Stimulated activated CD8-positive, alpha-beta memory T cell treated with anti-CD3 and anti-CD28 coated beads, Interleukin-15, amount 100 ng/mL, for 24 hours (primary cell): ENCODE results near the gene SAMD13.

Source experiments
- DNase-seq: peaks from one replicate; pipeline ENCODE4 v3.0.0-alpha.2; 2020; ENCODE audit warnings: low read depth

SAMD13 gene

DNA sequence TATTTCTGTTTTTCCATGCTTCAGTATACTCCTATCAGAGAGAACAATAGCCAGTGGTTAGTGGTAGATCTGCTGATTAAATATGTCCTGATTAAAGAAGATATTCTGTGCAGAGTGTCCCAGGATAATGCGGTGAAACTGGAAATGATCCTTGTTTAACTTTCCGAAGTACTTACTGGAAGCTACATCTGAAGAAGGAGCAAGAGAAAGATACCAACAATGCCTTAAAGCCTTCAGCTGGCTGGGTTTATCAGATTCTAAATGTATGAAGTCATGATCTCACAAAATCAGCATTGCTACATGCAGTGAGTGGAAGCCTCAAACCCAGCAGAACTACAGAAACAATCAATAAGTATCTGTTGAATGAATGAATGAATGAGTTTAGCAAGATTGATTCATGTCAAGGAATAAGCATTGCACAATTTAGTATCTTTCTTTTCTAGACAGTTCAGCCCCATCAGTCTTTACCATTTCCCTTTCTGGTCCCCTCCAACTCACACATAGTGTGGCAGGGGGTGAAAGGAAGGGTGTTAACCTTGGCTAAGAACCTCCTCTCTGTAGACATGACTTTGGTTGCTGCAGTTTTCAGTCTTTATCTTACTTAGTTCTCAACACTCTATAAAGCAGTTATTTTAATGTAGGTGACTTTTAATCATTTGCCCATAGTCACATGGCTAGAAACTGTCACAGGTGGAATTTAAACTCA is 72.1 kb downstream of the SAMD13 start:
- DNase-seq = no peak

DNA sequence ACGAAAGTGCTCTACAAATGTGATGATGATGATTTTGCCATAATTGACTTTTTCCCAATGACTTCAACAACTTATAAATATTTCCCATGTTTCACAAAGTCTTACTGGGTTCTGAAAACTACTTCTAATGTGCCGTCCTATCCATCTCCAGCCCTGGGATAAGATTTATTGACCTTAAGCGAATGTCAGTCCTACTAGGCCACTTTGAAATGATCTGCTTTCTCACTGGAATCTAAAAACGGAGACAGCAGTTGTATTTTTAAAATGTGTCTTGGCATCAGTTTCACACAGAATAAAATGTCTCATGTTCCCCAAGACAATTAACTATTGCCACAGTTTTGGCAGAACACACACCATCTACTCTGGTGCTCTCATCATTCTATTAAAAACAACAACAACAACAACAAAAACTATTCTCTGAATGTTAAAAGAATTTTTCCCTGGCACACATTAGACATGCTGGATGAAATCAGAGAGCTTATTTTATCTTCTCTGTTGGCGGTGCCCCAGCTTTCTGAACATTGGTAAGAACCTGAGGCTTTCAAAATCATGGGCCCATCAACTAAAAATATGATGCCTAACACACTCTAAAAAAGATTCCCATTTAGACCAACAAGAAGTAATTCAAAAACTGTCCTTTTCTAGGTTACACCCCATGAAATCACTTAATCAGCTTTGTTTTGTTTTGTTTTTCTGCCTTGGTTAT is 73.6 kb downstream of the SAMD13 start:
- no peak for DNase-seq

DNA sequence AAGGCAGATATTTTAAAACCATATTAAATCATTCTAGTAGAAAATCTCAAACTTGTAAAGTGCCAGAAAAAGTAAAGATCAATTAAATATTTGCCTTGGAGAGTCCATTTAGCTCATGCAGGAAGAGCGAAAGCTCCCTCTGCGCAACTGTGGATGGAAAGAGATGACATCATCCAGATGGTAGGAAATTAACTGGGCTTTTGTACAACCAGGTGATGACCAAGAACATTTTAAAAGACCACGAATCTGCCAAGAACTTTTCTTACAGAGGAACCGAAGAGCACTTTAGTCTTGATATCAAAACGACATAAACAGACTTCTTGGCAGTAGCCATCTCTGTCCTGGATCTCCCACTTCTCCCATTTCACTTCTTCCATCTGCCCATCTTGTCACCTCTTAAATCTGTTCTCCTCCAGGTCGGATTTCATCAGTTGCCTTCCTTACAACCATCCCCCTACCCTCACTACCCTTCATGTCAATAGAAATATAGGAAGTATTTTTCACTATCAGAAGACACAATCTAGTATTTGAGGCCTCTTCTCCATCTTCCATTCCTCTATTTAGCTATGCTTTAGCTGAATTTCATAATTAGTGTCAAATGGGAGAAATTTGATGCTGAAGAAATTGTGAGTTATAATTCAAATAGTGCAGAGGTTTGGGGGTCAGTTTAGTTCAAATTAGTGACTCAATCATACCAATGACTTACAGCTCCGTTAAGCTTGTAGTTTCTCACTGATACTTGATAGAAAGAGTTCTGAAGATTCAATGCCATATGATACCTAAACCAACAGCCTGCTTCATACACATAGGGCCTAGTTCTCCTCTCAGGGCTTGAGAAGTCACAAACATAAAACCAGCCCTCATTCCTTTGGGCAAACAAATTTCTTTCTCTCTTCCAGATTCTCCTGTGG is 74.7 kb downstream of the SAMD13 start:
- DNase-seq = no peak

DNA sequence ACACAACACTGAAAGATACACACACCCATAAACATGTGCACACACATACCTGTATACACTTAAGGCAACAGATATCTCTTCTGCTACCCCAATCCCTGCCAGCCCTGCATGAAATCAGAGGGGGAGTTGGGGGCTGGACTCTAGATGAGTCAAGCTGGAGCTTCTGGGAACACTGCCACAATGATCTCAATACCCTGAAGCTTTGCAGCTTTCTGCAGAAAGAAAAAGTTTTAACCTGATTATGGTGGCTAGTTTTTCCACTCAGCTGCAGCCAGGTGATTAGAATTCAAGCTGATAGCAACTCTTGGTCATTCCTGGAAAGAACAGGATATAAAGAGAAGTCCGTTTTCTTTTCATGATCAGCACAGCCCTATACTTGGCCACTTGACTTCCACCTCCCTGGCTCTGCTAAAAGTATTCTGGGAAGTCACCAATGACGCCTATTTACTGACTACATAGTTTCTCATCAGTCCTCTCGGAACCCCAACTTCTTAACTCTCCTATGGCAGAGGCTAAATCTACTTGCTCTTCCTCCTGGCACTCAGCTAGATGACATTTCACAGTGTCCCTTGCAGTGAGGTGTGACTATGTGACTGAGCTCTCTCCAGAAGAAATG is 76.1 kb downstream of the SAMD13 start:
- no peak for DNase-seq

DNA sequence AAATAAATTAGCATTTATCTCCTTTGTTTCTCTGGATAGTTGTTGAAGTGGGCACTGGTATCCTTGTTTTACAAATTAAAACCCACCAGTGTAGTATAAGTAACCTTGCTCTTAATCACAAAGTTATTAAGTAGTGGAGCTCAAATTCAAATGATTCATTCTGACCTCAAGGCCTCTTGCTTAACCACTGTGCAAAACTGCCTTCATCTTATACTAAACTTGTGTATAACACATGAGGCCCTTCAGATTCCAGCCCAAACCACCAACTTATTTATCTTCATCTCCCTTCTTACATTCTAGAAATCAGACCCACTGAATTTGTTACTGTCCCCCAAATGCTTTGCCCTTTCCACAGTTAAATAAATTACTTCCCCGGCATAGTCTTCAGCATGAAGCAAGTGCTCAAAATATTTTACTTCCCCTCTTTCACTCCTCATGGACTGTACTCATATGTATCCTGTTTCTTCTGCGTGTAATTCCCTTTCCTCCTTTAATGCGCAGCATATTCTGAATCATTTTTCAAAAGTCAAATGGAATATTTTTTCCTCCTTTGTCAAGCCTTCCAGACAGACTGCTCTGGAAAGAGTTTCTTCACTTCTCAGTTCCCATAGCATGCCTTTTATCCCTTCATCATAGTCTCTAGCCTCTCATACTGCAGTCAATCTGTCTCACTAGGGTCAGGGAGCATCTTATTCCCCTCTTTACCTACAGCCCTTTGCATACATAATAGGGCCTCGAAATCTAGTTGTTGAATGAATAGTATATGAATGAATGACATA is 77.8 kb downstream of the SAMD13 start:
- DNase-seq = no peak

DNA sequence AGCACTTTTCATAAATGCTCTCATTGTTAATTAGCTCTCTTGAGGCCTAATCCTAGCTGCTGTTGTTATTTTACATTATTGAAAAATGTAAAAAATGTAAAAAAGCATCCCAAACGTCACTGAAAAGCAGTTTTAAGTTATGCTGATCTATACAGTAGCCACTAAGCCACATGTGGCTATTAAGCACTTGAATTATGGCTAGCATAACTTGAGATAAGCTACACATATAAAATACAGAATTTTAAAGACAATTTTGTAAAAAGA is 78.3 kb downstream of the SAMD13 start:
- DNase-seq = no peak

DNA sequence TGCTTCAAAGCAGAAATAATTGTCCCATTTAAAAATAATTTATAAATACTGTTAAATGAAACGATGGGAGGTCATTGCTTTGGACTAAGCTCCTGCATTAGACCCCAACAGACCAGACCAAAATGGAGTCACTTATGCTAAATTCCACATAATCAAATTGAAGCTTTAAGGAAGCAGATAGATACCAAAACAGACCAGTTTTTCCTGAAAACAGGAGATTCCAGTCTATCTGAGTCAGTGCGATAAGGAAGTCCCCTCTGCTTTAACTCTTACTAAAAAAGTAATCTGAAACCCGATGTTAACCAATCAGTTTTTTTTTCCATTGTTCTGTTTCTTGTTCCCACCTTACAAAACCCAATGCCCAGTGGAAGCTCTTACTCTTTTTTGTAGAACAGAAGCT is 80.6 kb downstream of the SAMD13 start:
- DNase-seq = no peak

DNA sequence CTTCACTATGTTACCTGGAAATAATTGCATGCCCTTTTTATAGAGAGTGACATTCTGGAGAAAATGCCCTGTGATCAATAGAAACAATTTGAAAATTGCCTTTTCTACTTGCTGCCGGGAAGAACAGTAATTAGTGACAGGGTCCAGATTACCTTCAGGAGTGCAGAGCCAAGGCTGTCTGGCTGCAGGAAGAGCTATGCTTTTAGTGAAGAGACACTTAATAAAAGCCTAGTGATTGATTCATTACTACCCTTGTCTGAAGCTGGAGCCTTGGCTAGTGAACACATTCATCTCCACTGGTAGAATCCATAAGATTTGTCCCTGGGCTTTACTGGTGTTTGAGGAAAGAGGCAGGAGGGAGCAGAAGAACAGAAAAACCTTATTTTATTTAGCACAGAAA is 83.8 kb downstream of the SAMD13 start:
- DNase-seq = no peak

DNA sequence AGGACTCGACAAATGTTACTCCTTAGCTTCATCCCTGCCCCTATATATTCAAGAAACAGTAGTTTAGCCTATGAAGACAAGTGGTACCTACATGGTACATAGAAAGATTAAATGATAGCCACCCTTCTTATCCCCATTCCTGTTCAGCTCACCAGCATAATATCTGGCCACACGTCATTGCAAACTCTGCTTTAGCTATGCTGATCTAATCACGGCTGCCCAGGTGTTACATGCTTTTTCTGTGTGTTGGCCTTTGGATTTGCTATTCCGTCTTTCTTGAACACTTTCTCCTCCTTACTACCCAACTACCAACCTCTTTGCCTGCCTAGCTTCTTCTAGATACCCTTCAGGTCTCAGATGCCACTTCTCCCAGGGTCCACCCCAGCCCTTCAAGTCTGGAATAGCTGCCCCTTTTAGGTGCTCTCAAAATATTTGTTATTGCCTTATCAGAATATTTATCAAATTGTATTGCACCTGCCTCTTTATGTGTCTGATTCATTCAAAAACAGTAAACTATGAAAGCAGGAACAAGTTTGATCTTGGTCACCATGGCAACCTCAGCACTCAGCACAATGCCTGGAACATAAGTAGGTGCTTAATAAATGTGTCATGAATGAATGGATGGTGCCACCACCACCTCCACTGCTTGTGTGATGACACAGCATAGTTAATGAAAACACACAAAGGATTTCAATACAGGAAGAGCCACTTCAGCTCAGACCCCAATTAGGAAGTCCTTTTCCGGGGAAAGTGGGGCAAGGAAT is 85.4 kb downstream of the SAMD13 start:
- DNase-seq = no peak

DNA sequence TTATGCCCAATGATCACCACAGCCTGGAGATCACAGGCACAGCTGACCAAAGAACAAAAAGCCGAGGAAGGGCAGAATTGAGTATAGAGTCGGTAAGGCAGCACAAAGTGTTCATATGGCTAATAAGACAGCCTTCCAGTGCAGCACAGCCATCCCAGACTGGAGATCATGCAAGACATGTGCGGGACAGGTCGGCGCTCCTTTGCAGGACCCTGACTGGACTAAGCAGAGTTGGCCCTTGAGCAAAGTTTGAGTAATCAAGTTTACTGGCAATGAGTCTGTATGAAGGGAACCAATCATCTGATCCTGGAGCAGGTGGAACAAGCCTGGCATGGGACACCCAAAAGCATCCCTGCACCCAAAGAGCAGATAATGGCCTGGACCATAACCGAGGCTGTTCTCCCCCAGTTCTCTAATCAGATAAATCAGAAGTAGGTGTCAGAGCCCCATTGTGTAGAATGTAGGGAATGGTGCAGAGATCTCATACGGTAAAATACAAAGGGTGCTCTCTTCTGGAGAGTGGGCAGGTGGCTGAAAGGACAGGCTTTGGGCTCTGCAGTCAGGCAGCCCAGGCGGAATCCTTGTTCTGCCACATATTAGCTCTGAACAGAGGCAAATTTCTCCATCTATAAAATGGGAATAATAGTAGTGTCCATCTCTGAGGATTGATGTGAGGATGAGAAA is 86.1 kb downstream of the SAMD13 start:
- no peak for DNase-seq

DNA sequence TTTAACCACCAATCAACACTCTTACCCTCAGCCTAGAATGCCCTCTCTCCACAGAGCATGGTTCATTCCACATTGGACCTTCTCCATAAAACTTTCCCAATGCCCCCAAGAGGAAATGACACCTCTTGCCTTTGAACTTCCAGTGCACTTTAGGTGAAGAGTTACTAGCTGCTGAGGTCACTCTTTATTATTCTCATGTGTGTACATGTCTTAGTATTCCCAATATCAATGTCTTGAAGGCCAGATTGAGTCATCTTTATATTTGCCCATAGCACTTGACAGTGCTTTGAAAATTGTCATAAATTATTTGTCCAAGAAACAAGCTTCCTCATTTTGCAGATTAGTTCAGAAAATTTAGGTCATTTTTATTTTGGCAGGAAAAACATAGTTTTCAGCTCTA is 88.7 kb downstream of the SAMD13 start:
- DNase-seq = no peak

DNA sequence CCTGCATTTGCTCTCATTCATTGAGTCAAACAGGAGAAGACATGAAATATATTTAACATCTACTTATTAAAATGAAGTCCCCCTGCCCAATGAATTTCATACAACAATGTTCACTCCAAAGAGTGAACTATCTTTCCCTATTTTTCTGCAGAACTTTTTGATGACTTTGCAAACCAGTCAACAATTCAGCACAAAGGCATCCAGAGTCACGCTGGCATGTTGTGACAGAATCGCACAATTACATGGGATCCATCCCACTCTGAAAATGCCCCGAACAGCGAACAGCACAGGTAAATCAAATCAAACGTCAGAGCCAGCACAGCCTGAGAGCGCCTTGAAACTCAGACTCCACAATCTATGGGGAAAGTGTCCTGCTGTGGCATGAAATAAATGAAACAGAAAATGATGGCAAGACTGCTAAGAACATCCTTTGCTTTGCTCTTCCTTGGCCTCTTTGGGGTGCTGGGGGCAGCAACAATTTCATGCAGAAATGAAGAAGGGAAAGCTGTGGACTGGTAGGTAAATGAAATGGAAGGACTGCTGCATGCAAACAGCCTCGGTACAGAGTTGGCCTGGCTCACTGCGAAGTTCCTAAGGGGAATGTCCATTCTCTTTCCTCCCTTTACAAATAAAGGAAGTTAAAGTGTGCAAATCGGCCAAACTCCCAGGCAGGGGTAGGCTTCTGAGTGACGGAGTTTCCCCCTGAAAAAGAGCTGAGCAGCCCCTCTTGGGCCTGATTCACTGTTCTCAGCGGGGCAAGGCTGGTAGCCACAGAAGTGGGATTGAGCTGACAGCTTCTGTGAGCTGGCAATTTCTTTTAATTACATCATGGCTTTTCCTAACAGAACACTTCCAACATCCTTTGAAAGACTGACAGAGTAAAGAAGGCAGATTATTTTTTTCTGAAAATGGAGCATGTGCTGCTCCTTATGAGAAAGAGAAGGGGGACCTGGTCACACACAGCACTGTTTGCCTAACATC is 97.0 kb downstream of the SAMD13 start, which contains the start of gene DNASE2B:
Gene DNASE2B (plus strand): TSS at position 310 of the 981 bp plus-strand sequence. CDS start 81 bp downstream, at position 391.
- no peak for DNase-seq
